ENCODE measurements around the gene C16orf78.

C16orf78 gene

GRCh38 chr16:49342336-49343265 is 31.0 kb upstream of the C16orf78 start:
- no peak overlapping the region for H3K4me3 Mint-ChIP-seq
- no peak for DNase-seq
- H3K4me1 Mint-ChIP-seq (ENCODE audit: low read depth in 2 of 2): no peaks in the 10 kb centered on the region
- no peak overlapping the region for H3K27ac Mint-ChIP-seq
- H3K27me3 Mint-ChIP-seq: peaks cover 13 to 43% of the 10 kb centered on the region in 2 donors
- no peaks in the 10 kb centered on the region for H3K9me3 Mint-ChIP-seq
- H3K36me3 Mint-ChIP-seq (ENCODE audit: insufficient read depth): no peaks in the 10 kb centered on the region
- no peak for ATAC-seq (replicated peaks)

- ATAC-seq (replicated peaks) (no peak), DNase-seq (no peak)
- Mint-ChIP-seq H3K36me3 (ENCODE audit: insufficient read depth) (no peaks in the 10 kb centered on the region), H3K9me3 (no peaks in the 10 kb centered on the region), H3K4me1 (ENCODE audit: low read depth in 2 of 2) (no peaks in the 10 kb centered on the region), H3K27ac (no peak overlapping the region), H3K4me3 (no peak overlapping the region), H3K27me3 (peaks cover 12 to 36% of the 10 kb centered on the region in 2 donors)
Measured at GRCh38 chr16:49343291-49343690, 30.3 kb upstream of the C16orf78 start.

GRCh38 chr16:49344401-49344800 is 29.2 kb upstream of the C16orf78 start:
- Mint-ChIP-seq H3K4me1 (ENCODE audit: low read depth in 2 of 2) (no peaks in the 10 kb centered on the region), H3K27me3 (peaks cover 5 to 25% of the 10 kb centered on the region in 2 donors), H3K36me3 (ENCODE audit: insufficient read depth) (no peaks in the 10 kb centered on the region), H3K27ac (no peak overlapping the region), H3K9me3 (no peaks in the 10 kb centered on the region), H3K4me3 (no peak overlapping the region)
- ATAC-seq (replicated peaks): no peak
- DNase-seq: no peak

- H3K27ac Mint-ChIP-seq: no peak overlapping the region
- DNase-seq: no peak
- H3K27me3 Mint-ChIP-seq: peaks cover 3 to 19% of the 10 kb centered on the region in 2 donors
- no peak for ATAC-seq (replicated peaks)
- no peaks in the 10 kb centered on the region for H3K36me3 Mint-ChIP-seq (ENCODE audit: insufficient read depth)
- H3K4me1 Mint-ChIP-seq (ENCODE audit: low read depth in 2 of 2): no peaks in the 10 kb centered on the region
- no peak overlapping the region for H3K4me3 Mint-ChIP-seq
- no peaks in the 10 kb centered on the region for H3K9me3 Mint-ChIP-seq
Measured at GRCh38 chr16:49345829-49346228, 27.8 kb upstream of the C16orf78 start.

GRCh38 chr16:49346459-49346858 is 27.1 kb upstream of the C16orf78 start:
- ATAC-seq (replicated peaks): no peak
- peaks cover 7 to 20% of the 10 kb centered on the region in 2 donors for H3K27me3 Mint-ChIP-seq
- no peak overlapping the region for H3K27ac Mint-ChIP-seq
- H3K36me3 Mint-ChIP-seq (ENCODE audit: insufficient read depth): no peaks in the 10 kb centered on the region
- H3K4me1 Mint-ChIP-seq (ENCODE audit: low read depth in 2 of 2): no peaks in the 10 kb centered on the region
- H3K4me3 Mint-ChIP-seq: no peak overlapping the region
- H3K9me3 Mint-ChIP-seq: no peaks in the 10 kb centered on the region
- DNase-seq: no peak

- H3K4me1 Mint-ChIP-seq (ENCODE audit: low read depth in 2 of 2): no peaks in the 10 kb centered on the region
- ATAC-seq (replicated peaks) (no peak), DNase-seq (no peak)
Measured at GRCh38 chr16:49347476-49347875, 26.1 kb upstream of the C16orf78 start.

GRCh38 chr16:49348408-49349176 is 25.0 kb upstream of the C16orf78 start:
- no peaks in the 10 kb centered on the region for H3K4me1 Mint-ChIP-seq (ENCODE audit: low read depth in 2 of 2)
- no peak overlapping the region for H3K4me3 Mint-ChIP-seq
- DNase-seq (no peak), ATAC-seq (replicated peaks) (no peak)
- no peak overlapping the region for H3K27ac Mint-ChIP-seq
- H3K36me3 Mint-ChIP-seq (ENCODE audit: insufficient read depth): no peaks in the 10 kb centered on the region
- peaks cover 7 to 26% of the 10 kb centered on the region in 2 donors for H3K27me3 Mint-ChIP-seq
- H3K9me3 Mint-ChIP-seq: no peaks in the 10 kb centered on the region

More at GRCh38 chr16:49347476-49347875, 26.1 kb upstream of the C16orf78 start:
- no peaks in the 10 kb centered on the region for H3K9me3 Mint-ChIP-seq
- no peak overlapping the region for H3K27ac Mint-ChIP-seq
- no peak overlapping the region for H3K4me3 Mint-ChIP-seq
- no peaks in the 10 kb centered on the region for H3K36me3 Mint-ChIP-seq (ENCODE audit: insufficient read depth)
- H3K27me3 Mint-ChIP-seq: peaks cover 7 to 20% of the 10 kb centered on the region in 2 donors

GRCh38 chr16:49349446-49350168 is 24.0 kb upstream of the C16orf78 start:
- H3K27me3 Mint-ChIP-seq: peaks cover 7 to 31% of the 10 kb centered on the region in 2 donors
- no peak overlapping the region for H3K4me3 Mint-ChIP-seq
- H3K36me3 Mint-ChIP-seq (ENCODE audit: insufficient read depth): no peaks in the 10 kb centered on the region
- ATAC-seq (replicated peaks) (no peak), DNase-seq (no peak)
- no peaks in the 10 kb centered on the region for H3K4me1 Mint-ChIP-seq (ENCODE audit: low read depth in 2 of 2)
- H3K9me3 Mint-ChIP-seq: no peaks in the 10 kb centered on the region
- no peak overlapping the region for H3K27ac Mint-ChIP-seq

- no peak overlapping the region for H3K4me3 Mint-ChIP-seq
- H3K9me3 Mint-ChIP-seq: no peaks in the 10 kb centered on the region
- no peaks in the 10 kb centered on the region for H3K4me1 Mint-ChIP-seq (ENCODE audit: low read depth in 2 of 2)
- DNase-seq: peak in 1 of 3 experiments; percentile 6
- no peaks in the 10 kb centered on the region for H3K36me3 Mint-ChIP-seq (ENCODE audit: insufficient read depth)
- peaks cover 7 to 31% of the 10 kb centered on the region in 2 donors for H3K27me3 Mint-ChIP-seq
- no peak overlapping the region for H3K27ac Mint-ChIP-seq
- ATAC-seq (replicated peaks): no peak
Measured at GRCh38 chr16:49350265-49351095, 23.1 kb upstream of the C16orf78 start.

GRCh38 chr16:49351096-49351487 is 22.5 kb upstream of the C16orf78 start:
- Mint-ChIP-seq H3K27me3 (peaks cover 7 to 31% of the 10 kb centered on the region in 2 donors), H3K4me3 (no peak overlapping the region), H3K36me3 (ENCODE audit: insufficient read depth) (no peaks in the 10 kb centered on the region), H3K27ac (no peak overlapping the region), H3K4me1 (ENCODE audit: low read depth in 2 of 2) (no peaks in the 10 kb centered on the region), H3K9me3 (no peaks in the 10 kb centered on the region)
- DNase-seq: no peak
- ATAC-seq (replicated peaks): no peak

GRCh38 chr16:49352892-49353291 is 20.7 kb upstream of the C16orf78 start:
- ATAC-seq (replicated peaks) (no peak), DNase-seq (no peak)
- Mint-ChIP-seq H3K36me3 (ENCODE audit: insufficient read depth) (no peaks in the 10 kb centered on the region), H3K9me3 (no peaks in the 10 kb centered on the region), H3K27me3 (peaks cover 8 to 44% of the 10 kb centered on the region in 2 donors), H3K27ac (no peak overlapping the region), H3K4me3 (no peak overlapping the region), H3K4me1 (ENCODE audit: low read depth in 2 of 2) (no peaks in the 10 kb centered on the region)

- Mint-ChIP-seq H3K27me3 (peaks cover 14 to 52% of the 10 kb centered on the region in 2 donors), H3K4me3 (no peak overlapping the region), H3K4me1 (ENCODE audit: low read depth in 2 of 2) (no peaks in the 10 kb centered on the region), H3K36me3 (ENCODE audit: insufficient read depth) (no peaks in the 10 kb centered on the region), H3K9me3 (no peaks in the 10 kb centered on the region), H3K27ac (no peak overlapping the region)
- ATAC-seq (replicated peaks): no peak
- no peak for DNase-seq
Measured at GRCh38 chr16:49353680-49354079, 19.9 kb upstream of the C16orf78 start.

Data from effector memory CD8-positive, alpha-beta T cell (primary cell).